ENCODE results near the gene IFITM2.
A peak's percentile ranks its signal among the peaks of the same experiment; 100 is the strongest.

The IFITM2 gene

DNA sequence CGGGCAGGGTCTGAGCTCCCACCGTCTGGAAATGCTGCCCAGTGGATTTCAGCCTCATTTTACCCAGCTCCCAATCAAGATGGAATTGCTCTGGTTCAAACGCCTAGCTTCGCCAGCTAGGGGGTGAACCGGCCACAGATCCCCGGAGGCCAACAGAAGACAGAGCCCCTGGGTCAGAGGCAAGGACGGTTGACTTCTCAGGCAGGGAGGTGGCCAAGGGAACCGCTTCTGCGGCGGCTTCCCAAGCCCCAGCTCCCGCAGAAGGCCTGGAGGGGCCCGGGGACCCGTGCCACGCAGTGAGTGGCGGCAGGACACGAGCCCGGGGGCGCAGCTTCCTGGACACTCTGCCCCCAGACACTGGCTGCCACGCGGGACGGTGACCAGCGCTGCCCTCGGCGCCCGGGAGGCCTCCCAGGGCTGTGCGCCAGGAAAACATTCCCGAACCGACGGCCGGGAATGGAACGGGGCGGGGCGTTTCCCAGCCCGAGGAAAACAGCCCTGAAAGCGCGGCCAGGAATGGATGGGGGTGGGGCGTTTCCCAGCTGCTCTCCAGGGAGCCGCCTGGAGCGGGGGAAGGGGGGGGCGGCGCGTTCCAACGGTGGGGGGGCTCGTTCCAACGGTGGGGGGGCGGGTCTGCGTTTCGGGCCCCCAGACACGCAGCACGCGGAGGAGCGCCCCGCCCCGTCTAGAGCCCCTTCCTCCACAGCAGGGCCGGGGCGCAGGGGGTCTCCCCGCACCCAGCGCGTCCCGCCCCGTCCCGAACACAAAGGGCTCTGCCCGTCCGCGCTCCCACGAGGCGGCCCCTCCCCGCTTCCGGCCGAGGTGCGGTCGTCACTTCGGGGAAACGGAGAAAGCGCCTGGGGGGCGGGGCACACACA lies 48.2 kb downstream of the IFITM2 start (continued):
- TF ChIP-seq SP7 (tag by site-specific recombination; IDR thresholded peaks at IDR 0.05), result 0 out of 2 replicates have a peak, but pooled peaks have one; percentile 66
- TF ChIP-seq ZNF701 (tag by site-specific recombination; IDR thresholded peaks at IDR 0.05), result no peak
- TF ChIP-seq, protein P1, sequence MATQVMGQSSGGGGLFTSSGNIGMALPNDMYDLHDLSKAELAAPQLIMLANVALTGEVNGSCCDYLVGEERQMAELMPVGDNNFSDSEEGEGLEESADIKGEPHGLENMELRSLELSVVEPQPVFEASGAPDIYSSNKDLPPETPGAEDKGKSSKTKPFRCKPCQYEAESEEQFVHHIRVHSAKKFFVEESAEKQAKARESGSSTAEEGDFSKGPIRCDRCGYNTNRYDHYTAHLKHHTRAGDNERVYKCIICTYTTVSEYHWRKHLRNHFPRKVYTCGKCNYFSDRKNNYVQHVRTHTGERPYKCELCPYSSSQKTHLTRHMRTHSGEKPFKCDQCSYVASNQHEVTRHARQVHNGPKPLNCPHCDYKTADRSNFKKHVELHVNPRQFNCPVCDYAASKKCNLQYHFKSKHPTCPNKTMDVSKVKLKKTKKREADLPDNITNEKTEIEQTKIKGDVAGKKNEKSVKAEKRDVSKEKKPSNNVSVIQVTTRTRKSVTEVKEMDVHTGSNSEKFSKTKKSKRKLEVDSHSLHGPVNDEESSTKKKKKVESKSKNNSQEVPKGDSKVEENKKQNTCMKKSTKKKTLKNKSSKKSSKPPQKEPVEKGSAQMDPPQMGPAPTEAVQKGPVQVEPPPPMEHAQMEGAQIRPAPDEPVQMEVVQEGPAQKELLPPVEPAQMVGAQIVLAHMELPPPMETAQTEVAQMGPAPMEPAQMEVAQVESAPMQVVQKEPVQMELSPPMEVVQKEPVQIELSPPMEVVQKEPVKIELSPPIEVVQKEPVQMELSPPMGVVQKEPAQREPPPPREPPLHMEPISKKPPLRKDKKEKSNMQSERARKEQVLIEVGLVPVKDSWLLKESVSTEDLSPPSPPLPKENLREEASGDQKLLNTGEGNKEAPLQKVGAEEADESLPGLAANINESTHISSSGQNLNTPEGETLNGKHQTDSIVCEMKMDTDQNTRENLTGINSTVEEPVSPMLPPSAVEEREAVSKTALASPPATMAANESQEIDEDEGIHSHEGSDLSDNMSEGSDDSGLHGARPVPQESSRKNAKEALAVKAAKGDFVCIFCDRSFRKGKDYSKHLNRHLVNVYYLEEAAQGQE (tag by site-specific recombination; IDR thresholded peaks at IDR 0.05), result no peak
- peak; percentile 40 for TF ChIP-seq SP3 (tag by site-specific recombination; IDR thresholded peaks at IDR 0.05)
- TF ChIP-seq ZNF350 (tag by site-specific recombination; IDR thresholded peaks at IDR 0.05), result no peak
- no peak for TF ChIP-seq MYNN (tag by site-specific recombination; IDR thresholded peaks at IDR 0.05; ENCODE audit: borderline replicate concordance)
- peak; percentile 67; the same call in 1 of the 2 replicates for TF ChIP-seq GLIS2 (tag by site-specific recombination; IDR thresholded peaks at IDR 0.05)
- no peak for TF ChIP-seq ZNF433 (tag by site-specific recombination; IDR thresholded peaks at IDR 0.05; ENCODE audit: low read depth)
- no peak for TF ChIP-seq ZNF211 (tag by site-specific recombination; IDR thresholded peaks at IDR 0.05; ENCODE audit: low read depth)
- TF ChIP-seq ZNF623 (tag by site-specific recombination; IDR thresholded peaks at IDR 0.05), result no peak
- TF ChIP-seq ZNF366 (tag by site-specific recombination; conservative IDR thresholded peaks at IDR 0.05), result no peak
- TF ChIP-seq ZEB2 (tag by site-specific recombination; IDR thresholded peaks at IDR 0.05), result 0 out of 2 replicates have a peak, but pooled peaks have one; percentile 37
- TF ChIP-seq, protein P2, sequence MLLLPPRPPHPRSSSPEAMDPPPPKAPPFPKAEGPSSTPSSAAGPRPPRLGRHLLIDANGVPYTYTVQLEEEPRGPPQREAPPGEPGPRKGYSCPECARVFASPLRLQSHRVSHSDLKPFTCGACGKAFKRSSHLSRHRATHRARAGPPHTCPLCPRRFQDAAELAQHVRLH (tag by site-specific recombination; IDR thresholded peaks at IDR 0.05), result no peak
- TF ChIP-seq ZNF792 (tag by site-specific recombination; IDR thresholded peaks at IDR 0.05), result no peak
- TF ChIP-seq, protein P3, sequence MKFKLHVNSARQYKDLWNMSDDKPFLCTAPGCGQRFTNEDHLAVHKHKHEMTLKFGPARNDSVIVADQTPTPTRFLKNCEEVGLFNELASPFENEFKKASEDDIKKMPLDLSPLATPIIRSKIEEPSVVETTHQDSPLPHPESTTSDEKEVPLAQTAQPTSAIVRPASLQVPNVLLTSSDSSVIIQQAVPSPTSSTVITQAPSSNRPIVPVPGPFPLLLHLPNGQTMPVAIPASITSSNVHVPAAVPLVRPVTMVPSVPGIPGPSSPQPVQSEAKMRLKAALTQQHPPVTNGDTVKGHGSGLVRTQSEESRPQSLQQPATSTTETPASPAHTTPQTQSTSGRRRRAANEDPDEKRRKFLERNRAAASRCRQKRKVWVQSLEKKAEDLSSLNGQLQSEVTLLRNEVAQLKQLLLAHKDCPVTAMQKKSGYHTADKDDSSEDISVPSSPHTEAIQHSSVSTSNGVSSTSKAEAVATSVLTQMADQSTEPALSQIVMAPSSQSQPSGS (tag by site-specific recombination; IDR thresholded peaks at IDR 0.05; ENCODE audit: low read depth), result no peak
- no peak for TF ChIP-seq ZNF423 (tag by site-specific recombination; IDR thresholded peaks at IDR 0.05)
- TF ChIP-seq BCL11B (tag by site-specific recombination; IDR thresholded peaks at IDR 0.05; ENCODE audit: low read depth), result no peak
- no peak for TF ChIP-seq ZFP69B (tag by site-specific recombination; IDR thresholded peaks at IDR 0.05)
- peak; percentile 38 for TF ChIP-seq ZIC2 (tag by site-specific recombination; IDR thresholded peaks at IDR 0.05)
- no peak for TF ChIP-seq ZNF549 (tag by site-specific recombination; IDR thresholded peaks at IDR 0.05)
- TF ChIP-seq ZNF514 (tag by site-specific recombination; IDR thresholded peaks at IDR 0.05), result no peak
- TF ChIP-seq, protein P4, sequence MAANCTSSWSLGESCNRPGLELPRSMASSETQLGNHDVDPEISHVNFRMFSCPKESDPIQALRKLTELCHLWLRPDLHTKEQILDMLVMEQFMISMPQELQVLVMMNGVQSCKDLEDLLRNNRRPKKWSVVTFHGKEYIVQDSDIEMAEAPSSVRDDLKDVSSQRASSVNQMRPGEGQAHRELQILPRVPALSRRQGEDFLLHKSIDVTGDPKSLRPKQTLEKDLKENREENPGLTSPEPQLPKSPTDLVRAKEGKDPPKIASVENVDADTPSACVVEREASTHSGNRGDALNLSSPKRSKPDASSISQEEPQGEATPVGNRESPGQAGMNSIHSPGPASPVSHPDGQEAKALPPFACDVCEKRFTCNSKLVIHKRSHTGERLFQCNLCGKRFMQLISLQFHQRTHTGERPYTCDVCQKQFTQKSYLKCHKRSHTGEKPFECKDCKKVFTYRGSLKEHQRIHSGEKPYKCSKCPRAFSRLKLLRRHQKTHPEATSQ (tag by site-specific recombination; IDR thresholded peaks at IDR 0.05), result no peak
- TF ChIP-seq ZNF174 (tag by site-specific recombination; IDR thresholded peaks at IDR 0.05), result no peak
- TF ChIP-seq SCRT2 (tag by site-specific recombination; IDR thresholded peaks at IDR 0.05), result no peak
- TF ChIP-seq KLF7 (tag by site-specific recombination; IDR thresholded peaks at IDR 0.05; ENCODE audit: borderline replicate concordance), result no peak
- no peak for TF ChIP-seq ZNF555 (tag by site-specific recombination; conservative IDR thresholded peaks at IDR 0.05)
- TF ChIP-seq ZNF184 (tag by site-specific recombination; IDR thresholded peaks at IDR 0.05), result no peak
- no peak for TF ChIP-seq ZNF114 (tag by site-specific recombination; IDR thresholded peaks at IDR 0.05)
- no peak for TF ChIP-seq MZF1 (tag by site-specific recombination; IDR thresholded peaks at IDR 0.05; ENCODE audit: borderline replicate concordance)
- TF ChIP-seq KLF8 (tag by site-specific recombination; IDR thresholded peaks at IDR 0.05), result no peak
- TF ChIP-seq HOXD13 (CRISPR knock-in tag; IDR thresholded peaks at IDR 0.05; ENCODE audit: borderline replicate concordance), result no peak
- TF ChIP-seq RBAK (tag by site-specific recombination; IDR thresholded peaks at IDR 0.05), result no peak
- no peak for TF ChIP-seq ZFP41 (tag by site-specific recombination; IDR thresholded peaks at IDR 0.05; ENCODE audit: borderline replicate concordance)
- TF ChIP-seq ZNF610 (tag by site-specific recombination; IDR thresholded peaks at IDR 0.05; ENCODE audit: borderline replicate concordance), result no peak
- no peak for TF ChIP-seq ZNF791 (tag by site-specific recombination; IDR thresholded peaks at IDR 0.05)
- no peak for TF ChIP-seq ZNF394 (tag by site-specific recombination; IDR thresholded peaks at IDR 0.05; ENCODE audit: borderline replicate concordance)
